Measurements from ENCODE around the gene MGP. TPM values are rescaled to one million over a fixed set of nuclear protein-coding genes. Genes with fewer than 3 reads are reported as not detected.
A peak's percentile ranks its signal among the peaks of the same experiment; 100 is the strongest.

MGP gene
- total RNA-seq, 4 donors from 2014 or later: 604 to 929 (median 711) TPM

GRCh38 chr12:14852880-14853279, 32.8 kb downstream of the MGP start:
- Histone ChIP-seq H3K4me3 (no peak overlapping the region), H3K27me3 (no peaks in the 10 kb centered on the region), H3K27ac (replicated peaks in 1 of 4) (no peak overlapping the region), H3K4me1 (peaks cover 0 to 27% (median 14%) of the 10 kb centered on the region in 4 donors), H3K36me3 (no peaks in the 10 kb centered on the region), H3K9me3 (no peaks in the 10 kb centered on the region)
- intact Hi-C loops (cut with DNase I): no loop called here
- DNase-seq (ENCODE audit: extremely low spot score): no peak
- TF ChIP-seq CTCF (IDR thresholded peaks at IDR 0.05): no peak
- TF ChIP-seq POLR2A (IDR thresholded peaks at IDR 0.05; ENCODE audit: low read depth): no peak
- no peak for TF ChIP-seq EP300 (IDR thresholded peaks at IDR 0.05)
- TF ChIP-seq POLR2AphosphoS5 (IDR thresholded peaks at IDR 0.05): no peak

GRCh38 chr12:14850929-14851663, 34.6 kb downstream of the MGP start:
- WGBS: 33% methylated on average over 1 of the region's 1 CpG
- Histone ChIP-seq H3K27ac (replicated peaks in 1 of 4) (no peak overlapping the region), H3K9me3 (no peaks in the 10 kb centered on the region), H3K36me3 (no peaks in the 10 kb centered on the region), H3K4me3 (no peak overlapping the region), H3K4me1 (peaks cover 15 to 44% (median 25%) of the 10 kb centered on the region in 4 donors), H3K27me3 (no peaks in the 10 kb centered on the region)
- intact Hi-C loops (cut with DNase I): no loop called here
- TF ChIP-seq POLR2AphosphoS5 (IDR thresholded peaks at IDR 0.05) (no peak), POLR2A (IDR thresholded peaks at IDR 0.05; ENCODE audit: low read depth) (no peak), EP300 (IDR thresholded peaks at IDR 0.05) (no peak)
- DNase-seq (ENCODE audit: extremely low spot score): no peak

- Histone ChIP-seq H3K4me1 (peaks cover 23 to 49% (median 34%) of the 10 kb centered on the region in 4 donors), H3K36me3 (no peaks in the 10 kb centered on the region), H3K4me3 (no peak overlapping the region), H3K27ac (replicated peaks in 1 of 4) (peak overlapping the region in 1 of 4 donors; percentile 52), H3K9me3 (no peaks in the 10 kb centered on the region), H3K27me3 (no peaks in the 10 kb centered on the region)
- intact Hi-C loops (cut with DNase I): loop anchor here (5.0 to 10.0 kb wide), 3 partner anchors 38 to 373 kb away; partner anchors contain the start of genes MGP and RERG
- WGBS: 44% methylated on average over 2 of the region's 2 CpGs
- TF ChIP-seq POLR2A (IDR thresholded peaks at IDR 0.05; ENCODE audit: low read depth) (no peak), POLR2AphosphoS5 (IDR thresholded peaks at IDR 0.05) (peak in 1 of 2 donors; percentile 46)
- no peak for DNase-seq (ENCODE audit: extremely low spot score)
These were observed 36.0 kb downstream of the MGP start for GRCh38 chr12:14849661-14850060.

- Histone ChIP-seq H3K27ac (replicated peaks in 1 of 4) (peak overlapping the region in 3 of 4 donors; percentile 11 to 60 (median 44)), H3K36me3 (no peaks in the 10 kb centered on the region), H3K27me3 (no peaks in the 10 kb centered on the region), H3K9me3 (no peaks in the 10 kb centered on the region), H3K4me1 (peaks cover 26 to 55% (median 42%) of the 10 kb centered on the region in 4 donors), H3K4me3 (no peak overlapping the region)
- WGBS: 59% methylated on average over 4 of the region's 4 CpGs
- TF ChIP-seq CTCF (IDR thresholded peaks at IDR 0.05) (no peak), EP300 (IDR thresholded peaks at IDR 0.05) (no peak), POLR2AphosphoS5 (IDR thresholded peaks at IDR 0.05) (no peak), POLR2A (IDR thresholded peaks at IDR 0.05; ENCODE audit: low read depth) (no peak)
- intact Hi-C loops (cut with DNase I): loop anchor here (5.0 to 10.0 kb wide), 3 partner anchors 40 to 375 kb away; partner anchors contain the start of genes MGP and RERG
- DNase-seq (ENCODE audit: extremely low spot score): no peak
These were observed 38.6 kb downstream of the MGP start for GRCh38 chr12:14846876-14847580.

GRCh38 chr12:14846042-14846587, 39.5 kb downstream of the MGP start:
- intact Hi-C loops (cut with DNase I): loop anchor here (5.0 to 10.0 kb wide), 3 partner anchors 41 to 376 kb away; partner anchors contain the start of genes MGP and RERG
- peak overlapping the region; percentile 8 to 60 (median 42) for H3K27ac ChIP-seq (replicated peaks in 1 of 4)
- peaks cover 35 to 65% (median 48%) of the 10 kb centered on the region in 4 donors for H3K4me1 ChIP-seq

More at GRCh38 chr12:14846042-14846587, 39.5 kb downstream of the MGP start:
- no peaks in the 10 kb centered on the region for H3K36me3 ChIP-seq
- no peak overlapping the region for H3K4me3 ChIP-seq
- H3K9me3 ChIP-seq: no peaks in the 10 kb centered on the region
- no peak for TF ChIP-seq EP300 (IDR thresholded peaks at IDR 0.05)
- no peak for TF ChIP-seq POLR2AphosphoS5 (IDR thresholded peaks at IDR 0.05)
- no peak for TF ChIP-seq POLR2A (IDR thresholded peaks at IDR 0.05; ENCODE audit: low read depth)
- no peak for TF ChIP-seq CTCF (IDR thresholded peaks at IDR 0.05)
- no peaks in the 10 kb centered on the region for H3K27me3 ChIP-seq
- 42% methylated on average over 3 of the region's 3 CpGs for WGBS
- DNase-seq (ENCODE audit: extremely low spot score): no peak

All from esophagus muscularis mucosa (tissue), 4 donors.